ENCODE results near the gene MGAT4B. TPM values are rescaled to one million over a fixed set of nuclear protein-coding genes. Genes with fewer than 3 reads are reported as not detected.

The MGAT4B gene
- total and polyA plus RNA-seq, 2 of the 13 experiments (the other 11 are each of a cell fraction or from before 2014, with no cell fraction given), result 93.5 to 130 TPM

DNA sequence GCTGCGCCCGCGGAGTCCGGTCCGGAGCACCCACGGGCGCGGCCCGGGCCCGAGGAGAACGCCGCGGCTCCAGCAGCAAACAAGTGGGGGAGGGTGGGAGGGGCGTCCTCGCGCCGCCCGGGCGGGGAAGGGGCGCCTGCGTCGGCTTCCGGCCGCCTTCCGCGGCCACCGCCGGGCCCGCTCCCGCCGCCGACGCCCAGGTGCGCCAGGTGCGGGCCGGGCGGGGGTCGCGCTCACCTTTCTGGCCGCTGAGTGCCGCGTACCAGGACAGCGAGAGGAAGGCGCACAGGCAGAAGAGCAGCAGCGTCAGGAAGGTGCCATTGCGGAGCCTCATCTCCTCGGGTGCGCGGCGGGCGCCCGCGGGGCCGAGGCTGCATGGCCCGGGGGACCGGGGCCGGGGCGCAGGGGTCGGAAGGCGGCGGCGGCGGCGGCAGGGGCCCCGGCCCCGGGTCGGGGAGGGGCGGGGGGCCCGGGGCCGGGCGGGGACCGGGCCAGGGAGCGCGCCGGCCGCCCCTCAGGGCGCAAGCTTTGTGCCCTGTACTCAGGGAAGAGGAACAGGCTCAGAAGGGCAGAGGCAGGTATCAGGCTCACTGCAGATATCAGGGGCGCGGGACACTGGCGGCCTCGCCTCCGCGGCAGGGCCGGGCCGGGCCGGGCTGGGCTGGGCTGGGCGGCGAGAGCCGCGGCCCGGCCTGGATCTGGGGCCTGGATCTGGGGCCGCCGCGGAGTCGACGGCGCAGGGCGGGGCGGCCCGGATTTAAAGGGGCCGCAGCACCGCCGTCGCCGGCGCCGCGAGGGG is at the start of gene MGAT4B (continued):
- TF ChIP-seq, protein P1, sequence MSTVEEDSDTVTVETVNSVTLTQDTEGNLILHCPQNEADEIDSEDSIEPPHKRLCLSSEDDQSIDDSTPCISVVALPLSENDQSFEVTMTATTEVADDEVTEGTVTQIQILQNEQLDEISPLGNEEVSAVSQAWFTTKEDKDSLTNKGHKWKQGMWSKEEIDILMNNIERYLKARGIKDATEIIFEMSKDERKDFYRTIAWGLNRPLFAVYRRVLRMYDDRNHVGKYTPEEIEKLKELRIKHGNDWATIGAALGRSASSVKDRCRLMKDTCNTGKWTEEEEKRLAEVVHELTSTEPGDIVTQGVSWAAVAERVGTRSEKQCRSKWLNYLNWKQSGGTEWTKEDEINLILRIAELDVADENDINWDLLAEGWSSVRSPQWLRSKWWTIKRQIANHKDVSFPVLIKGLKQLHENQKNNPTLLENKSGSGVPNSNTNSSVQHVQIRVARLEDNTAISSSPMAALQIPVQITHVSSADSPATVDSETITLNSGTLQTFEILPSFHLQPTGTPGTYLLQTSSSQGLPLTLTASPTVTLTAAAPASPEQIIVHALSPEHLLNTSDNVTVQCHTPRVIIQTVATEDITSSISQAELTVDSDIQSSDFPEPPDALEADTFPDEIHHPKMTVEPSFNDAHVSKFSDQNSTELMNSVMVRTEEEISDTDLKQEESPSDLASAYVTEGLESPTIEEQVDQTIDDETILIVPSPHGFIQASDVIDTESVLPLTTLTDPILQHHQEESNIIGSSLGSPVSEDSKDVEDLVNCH (CRISPR knock-in tag; IDR thresholded peaks at IDR 0.05), result no peak
- TF ChIP-seq, protein P2, sequence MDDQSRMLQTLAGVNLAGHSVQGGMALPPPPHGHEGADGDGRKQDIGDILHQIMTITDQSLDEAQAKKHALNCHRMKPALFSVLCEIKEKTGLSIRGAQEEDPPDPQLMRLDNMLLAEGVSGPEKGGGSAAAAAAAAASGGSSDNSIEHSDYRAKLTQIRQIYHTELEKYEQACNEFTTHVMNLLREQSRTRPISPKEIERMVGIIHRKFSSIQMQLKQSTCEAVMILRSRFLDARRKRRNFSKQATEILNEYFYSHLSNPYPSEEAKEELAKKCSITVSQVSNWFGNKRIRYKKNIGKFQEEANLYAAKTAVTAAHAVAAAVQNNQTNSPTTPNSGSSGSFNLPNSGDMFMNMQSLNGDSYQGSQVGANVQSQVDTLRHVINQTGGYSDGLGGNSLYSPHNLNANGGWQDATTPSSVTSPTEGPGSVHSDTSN (CRISPR knock-in tag; IDR thresholded peaks at IDR 0.05; ENCODE audit: borderline replicate concordance), result no peak
- no peak for TF ChIP-seq NFIC (IDR thresholded peaks at IDR 0.05; ENCODE audit: low read length)
- TF ChIP-seq ZNF782 (CRISPR knock-in tag; IDR thresholded peaks at IDR 0.05; ENCODE audit: borderline replicate concordance), result no peak
- no peak for TF ChIP-seq KLF9 (CRISPR knock-in tag; IDR thresholded peaks at IDR 0.05; ENCODE audit: low read depth)
- TF ChIP-seq, protein P3, sequence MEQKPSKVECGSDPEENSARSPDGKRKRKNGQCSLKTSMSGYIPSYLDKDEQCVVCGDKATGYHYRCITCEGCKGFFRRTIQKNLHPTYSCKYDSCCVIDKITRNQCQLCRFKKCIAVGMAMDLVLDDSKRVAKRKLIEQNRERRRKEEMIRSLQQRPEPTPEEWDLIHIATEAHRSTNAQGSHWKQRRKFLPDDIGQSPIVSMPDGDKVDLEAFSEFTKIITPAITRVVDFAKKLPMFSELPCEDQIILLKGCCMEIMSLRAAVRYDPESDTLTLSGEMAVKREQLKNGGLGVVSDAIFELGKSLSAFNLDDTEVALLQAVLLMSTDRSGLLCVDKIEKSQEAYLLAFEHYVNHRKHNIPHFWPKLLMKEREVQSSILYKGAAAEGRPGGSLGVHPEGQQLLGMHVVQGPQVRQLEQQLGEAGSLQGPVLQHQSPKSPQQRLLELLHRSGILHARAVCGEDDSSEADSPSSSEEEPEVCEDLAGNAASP (CRISPR knock-in tag; IDR thresholded peaks at IDR 0.05; ENCODE audit: borderline replicate concordance), result no peak
- no peak for TF ChIP-seq IKZF1 (IDR thresholded peaks at IDR 0.05)
- peak; percentile 51; the same call in 1 of the 2 replicates for TF ChIP-seq HOXA3 (CRISPR knock-in tag; IDR thresholded peaks at IDR 0.05)
- TF ChIP-seq ZIK1 (CRISPR knock-in tag; IDR thresholded peaks at IDR 0.05; ENCODE audit: borderline replicate concordance, low read depth), result no peak; the same call in 1 of the 2 replicates
- no peak for TF ChIP-seq FOSL1 (CRISPR knock-in tag; IDR thresholded peaks at IDR 0.05; ENCODE audit: borderline replicate concordance)
- TF ChIP-seq ZSCAN31 (CRISPR knock-in tag; IDR thresholded peaks at IDR 0.05; ENCODE audit: low read depth), result no peak
- no peak for TF ChIP-seq GATAD2A (CRISPR knock-in tag; IDR thresholded peaks at IDR 0.05)
- TF ChIP-seq, protein P4, sequence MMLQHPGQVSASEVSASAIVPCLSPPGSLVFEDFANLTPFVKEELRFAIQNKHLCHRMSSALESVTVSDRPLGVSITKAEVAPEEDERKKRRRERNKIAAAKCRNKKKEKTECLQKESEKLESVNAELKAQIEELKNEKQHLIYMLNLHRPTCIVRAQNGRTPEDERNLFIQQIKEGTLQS (CRISPR knock-in tag; IDR thresholded peaks at IDR 0.05), result no peak
- TF ChIP-seq, protein P5, sequence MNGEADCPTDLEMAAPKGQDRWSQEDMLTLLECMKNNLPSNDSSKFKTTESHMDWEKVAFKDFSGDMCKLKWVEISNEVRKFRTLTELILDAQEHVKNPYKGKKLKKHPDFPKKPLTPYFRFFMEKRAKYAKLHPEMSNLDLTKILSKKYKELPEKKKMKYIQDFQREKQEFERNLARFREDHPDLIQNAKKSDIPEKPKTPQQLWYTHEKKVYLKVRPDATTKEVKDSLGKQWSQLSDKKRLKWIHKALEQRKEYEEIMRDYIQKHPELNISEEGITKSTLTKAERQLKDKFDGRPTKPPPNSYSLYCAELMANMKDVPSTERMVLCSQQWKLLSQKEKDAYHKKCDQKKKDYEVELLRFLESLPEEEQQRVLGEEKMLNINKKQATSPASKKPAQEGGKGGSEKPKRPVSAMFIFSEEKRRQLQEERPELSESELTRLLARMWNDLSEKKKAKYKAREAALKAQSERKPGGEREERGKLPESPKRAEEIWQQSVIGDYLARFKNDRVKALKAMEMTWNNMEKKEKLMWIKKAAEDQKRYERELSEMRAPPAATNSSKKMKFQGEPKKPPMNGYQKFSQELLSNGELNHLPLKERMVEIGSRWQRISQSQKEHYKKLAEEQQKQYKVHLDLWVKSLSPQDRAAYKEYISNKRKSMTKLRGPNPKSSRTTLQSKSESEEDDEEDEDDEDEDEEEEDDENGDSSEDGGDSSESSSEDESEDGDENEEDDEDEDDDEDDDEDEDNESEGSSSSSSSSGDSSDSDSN (CRISPR knock-in tag; IDR thresholded peaks at IDR 0.05), result peak; percentile 34; the same call in 1 of the 2 replicates
- TF ChIP-seq, protein P6, sequence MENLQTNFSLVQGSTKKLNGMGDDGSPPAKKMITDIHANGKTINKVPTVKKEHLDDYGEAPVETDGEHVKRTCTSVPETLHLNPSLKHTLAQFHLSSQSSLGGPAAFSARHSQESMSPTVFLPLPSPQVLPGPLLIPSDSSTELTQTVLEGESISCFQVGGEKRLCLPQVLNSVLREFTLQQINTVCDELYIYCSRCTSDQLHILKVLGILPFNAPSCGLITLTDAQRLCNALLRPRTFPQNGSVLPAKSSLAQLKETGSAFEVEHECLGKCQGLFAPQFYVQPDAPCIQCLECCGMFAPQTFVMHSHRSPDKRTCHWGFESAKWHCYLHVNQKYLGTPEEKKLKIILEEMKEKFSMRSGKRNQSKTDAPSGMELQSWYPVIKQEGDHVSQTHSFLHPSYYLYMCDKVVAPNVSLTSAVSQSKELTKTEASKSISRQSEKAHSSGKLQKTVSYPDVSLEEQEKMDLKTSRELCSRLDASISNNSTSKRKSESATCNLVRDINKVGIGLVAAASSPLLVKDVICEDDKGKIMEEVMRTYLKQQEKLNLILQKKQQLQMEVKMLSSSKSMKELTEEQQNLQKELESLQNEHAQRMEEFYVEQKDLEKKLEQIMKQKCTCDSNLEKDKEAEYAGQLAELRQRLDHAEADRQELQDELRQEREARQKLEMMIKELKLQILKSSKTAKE (CRISPR knock-in tag; IDR thresholded peaks at IDR 0.05; ENCODE audit: borderline replicate concordance), result no peak
- no peak for TF ChIP-seq ZNF501 (CRISPR knock-in tag; IDR thresholded peaks at IDR 0.05)
- 0 out of 2 replicates have a peak, but pooled peaks have one; percentile 26 for TF ChIP-seq THAP11 (CRISPR knock-in tag; IDR thresholded peaks at IDR 0.05)
- TF ChIP-seq ZNF776 (CRISPR knock-in tag; IDR thresholded peaks at IDR 0.05), result no peak

Data from HepG2 (cell line).